ENCODE data around the gene ANK2. TPM values are rescaled to one million over a fixed set of nuclear protein-coding genes. Genes with fewer than 3 reads are reported as not detected.

The ANK2 gene
- total RNA-seq, 2 donors from 2014 or later = 3.5 to 26.0 TPM

GRCh38 chr4:113080050-113080449, 30.6 kb downstream of the ANK2 start:
- H3K4me3 ChIP-seq = no peak overlapping the region
- intact Hi-C loops (cut with DNase I) = no loop called here
- 81% methylated on average over 9 of the region's 9 CpGs for WGBS
- no peaks in the 10 kb centered on the region for H3K27me3 ChIP-seq (replicated peaks; ENCODE audit: insufficient read depth)
- no peak overlapping the region for H3K27ac ChIP-seq
- no peak for TF ChIP-seq CTCF (IDR thresholded peaks at IDR 0.05)
- TF ChIP-seq POLR2A (IDR thresholded peaks at IDR 0.05) = no peak
- TF ChIP-seq POLR2AphosphoS5 (IDR thresholded peaks at IDR 0.05) = no peak
- no peaks in the 10 kb centered on the region for H3K36me3 ChIP-seq
- H3K9me3 ChIP-seq = no peaks in the 10 kb centered on the region
- no peak for DNase-seq (ENCODE audit: low spot score)
- no peaks in the 10 kb centered on the region for H3K4me1 ChIP-seq (replicated peaks)

GRCh38 chr4:113080624-113081023, 31.2 kb downstream of the ANK2 start:
- 71% methylated on average over 2 of the region's 2 CpGs for WGBS
- Histone ChIP-seq H3K27ac (no peak overlapping the region), H3K4me3 (no peak overlapping the region), H3K36me3 (no peaks in the 10 kb centered on the region), H3K4me1 (replicated peaks) (no peaks in the 10 kb centered on the region), H3K27me3 (replicated peaks; ENCODE audit: insufficient read depth) (no peaks in the 10 kb centered on the region), H3K9me3 (no peaks in the 10 kb centered on the region)
- intact Hi-C loops (cut with DNase I) = no loop called here
- no peak for DNase-seq (ENCODE audit: low spot score)
- TF ChIP-seq CTCF (IDR thresholded peaks at IDR 0.05) (no peak), POLR2AphosphoS5 (IDR thresholded peaks at IDR 0.05) (no peak), POLR2A (IDR thresholded peaks at IDR 0.05) (no peak)

GRCh38 chr4:113083346-113083745, 33.9 kb downstream of the ANK2 start:
- no peak for DNase-seq (ENCODE audit: low spot score)
- H3K4me1 ChIP-seq (replicated peaks) = no peaks in the 10 kb centered on the region
- intact Hi-C loops (cut with DNase I) = no loop called here
- WGBS = 83% methylated on average over 1 of the region's 1 CpG
- TF ChIP-seq POLR2AphosphoS5 (IDR thresholded peaks at IDR 0.05) (no peak), CTCF (IDR thresholded peaks at IDR 0.05) (no peak), POLR2A (IDR thresholded peaks at IDR 0.05) (no peak)
- H3K4me3 ChIP-seq = no peak overlapping the region
- no peaks in the 10 kb centered on the region for H3K27me3 ChIP-seq (replicated peaks; ENCODE audit: insufficient read depth)
- no peaks in the 10 kb centered on the region for H3K9me3 ChIP-seq
- H3K36me3 ChIP-seq = no peaks in the 10 kb centered on the region
- H3K27ac ChIP-seq = no peak overlapping the region

- H3K27me3 ChIP-seq (replicated peaks; ENCODE audit: insufficient read depth) = no peaks in the 10 kb centered on the region
- intact Hi-C loops (cut with DNase I) = no loop called here
Observed at GRCh38 chr4:113086172-113086695, 36.8 kb downstream of the ANK2 start.

More at GRCh38 chr4:113086172-113086695, 36.8 kb downstream of the ANK2 start:
- TF ChIP-seq POLR2AphosphoS5 (IDR thresholded peaks at IDR 0.05) (no peak), CTCF (IDR thresholded peaks at IDR 0.05) (no peak), POLR2A (IDR thresholded peaks at IDR 0.05) (no peak)
- no peaks in the 10 kb centered on the region for H3K9me3 ChIP-seq
- H3K27ac ChIP-seq = no peak overlapping the region
- 42% methylated on average over 2 of the region's 2 CpGs for WGBS
- H3K4me3 ChIP-seq = no peak overlapping the region
- H3K4me1 ChIP-seq (replicated peaks) = no peaks in the 10 kb centered on the region
- DNase-seq (ENCODE audit: low spot score) = no peak
- no peaks in the 10 kb centered on the region for H3K36me3 ChIP-seq
